Endothelial cell of umbilical vein (primary cell): ENCODE measurements around the gene PPIE. TPM values are rescaled to one million over a fixed set of nuclear protein-coding genes. Genes with fewer than 3 reads are reported as not detected.

Experiments used
- BruUV-seq: library from RNA; stranded (reverse); fragments of 400-500 nt; replicated peaks from 2 replicates; lab custom pipeline; 2021; lab: Mats Ljungman, UMichigan
- CTCF ChIA-PET: fragments of 300-600, 350-600 bp; sonication (Branson Sonifier 250); formaldehyde crosslinking; loops from one replicate; lab custom pipeline; 2021; ENCODE audit warnings: antibody characterized with exemption, inconsistent platforms; lab: Charles Lee
- POLR2A ChIA-PET: fragments of 300-600, 350-600 bp; sonication (Branson Sonifier 250); formaldehyde crosslinking; loops from one replicate; lab custom pipeline; 2021; ENCODE audit warnings: antibody characterized with exemption, inconsistent platforms; lab: Charles Lee
- DNase-seq: peaks from one replicate; pipeline ENCODE4 v3.0.0-alpha.2; 2011; ENCODE audit warnings: low read depth, low spot score
- FAIRE-seq: peaks from 2 replicates; lab custom pipeline; 2011; peaks lifted over from hg19 to GRCh38; lab: Jason Lieb, UNC
- H2AFZ ChIP-seq: 2 replicates; pipeline ENCODE4 v1.6.0; 2012; ENCODE audit warnings: low read depth, low read length, control low read depth, inconsistent platforms
- H3K27ac ChIP-seq: 2 replicates; pipeline ENCODE4 v1.5.1; 2011; ENCODE audit warnings: low read depth, mild to moderate bottlenecking, control low read depth, low read length, moderate library complexity; ENCODE audit not compliant: insufficient read depth
- H3K27me3 ChIP-seq, 2 experiments: 2 replicates each; pipeline versions ENCODE4 v1.6.0 to v1.6.1; 2011; ENCODE audit warnings: low read length in 2 of 2, mixed read lengths in 1 of 2; ENCODE audit not compliant: control insufficient read depth in 2 of 2, insufficient read depth in 2 of 2
- H3K36me3 ChIP-seq, 2 experiments: 2 replicates in 1 of 2; 3 replicates in 1 of 2; pipeline ENCODE4 v1.5.1; 2011; ENCODE audit warnings: low read length in 2 of 2, mild to moderate bottlenecking in 1 of 2, moderate library complexity in 1 of 2; ENCODE audit not compliant: control insufficient read depth in 2 of 2, insufficient read depth in 2 of 2; ENCODE audit errors: extremely low read depth in 1 of 2
- H3K4me1 ChIP-seq: 3 replicates; pipeline ENCODE4 v1.5.1; 2011; ENCODE audit warnings: mild to moderate bottlenecking, low read length; ENCODE audit not compliant: control insufficient read depth, insufficient read depth; ENCODE audit errors: extremely low read depth
- H3K4me2 ChIP-seq: 2 replicates; pipeline ENCODE4 v1.6.1; 2011; ENCODE audit warnings: low read length, control low read depth, mixed read lengths; ENCODE audit not compliant: insufficient read depth
- H3K4me3 ChIP-seq, 3 experiments: fragments of 200-600 bp in 1 of 3; sonication (generic), shearing (Covaris generic) in 1 of 3; replicated peaks in 1 of 3; 2 replicates each; pipeline ENCODE4 v1.5.1; 2011 to 2016; ENCODE audit warnings: control low read depth in 3 of 3, low read length in 3 of 3, mild to moderate bottlenecking in 2 of 3, inconsistent platforms in 1 of 3, low read depth in 1 of 3, moderate library complexity in 1 of 3; ENCODE audit not compliant: insufficient read depth in 1 of 3
- H3K79me2 ChIP-seq: 2 replicates; pipeline ENCODE4 v1.6.0; 2012; ENCODE audit warnings: low read length, inconsistent platforms; ENCODE audit not compliant: control insufficient read depth, insufficient read depth
- H3K9ac ChIP-seq: replicated peaks from 2 replicates; pipeline ENCODE3; 2011; ENCODE audit warnings: low read length, control low read depth; ENCODE audit not compliant: insufficient read depth; ENCODE audit errors: extremely low read depth
- H3K9me1 ChIP-seq: replicated peaks from 3 replicates; pipeline ENCODE4 v1.6.0; 2011; ENCODE audit warnings: mild to moderate bottlenecking, low read length; ENCODE audit not compliant: control insufficient read depth, insufficient read depth; ENCODE audit errors: extremely low read depth
- H3K9me3 ChIP-seq: replicated peaks from 2 replicates; pipeline ENCODE4 v1.5.1; 2012; ENCODE audit warnings: low read length, inconsistent platforms; ENCODE audit not compliant: control insufficient read depth, insufficient read depth
- H4K20me1 ChIP-seq: replicated peaks from 2 replicates; pipeline ENCODE3; 2011; ENCODE audit warnings: mild to moderate bottlenecking, low read length; ENCODE audit not compliant: control insufficient read depth, insufficient read depth; ENCODE audit errors: extremely low read depth
- CTCF ChIP-seq, 2 donors: IDR thresholded peaks; 1 replicate in 1 of 2; 2 replicates in 1 of 2; pipeline ENCODE4 v1.5.1; 2011; ENCODE audit warnings: low read length in 2 of 2, mild to moderate bottlenecking in 2 of 2, moderate library complexity in 2 of 2, control low read depth in 1 of 2, inconsistent platforms in 1 of 2, low read depth in 1 of 2; ENCODE audit not compliant: insufficient read depth in 1 of 2; ENCODE audit errors: extremely low read depth in 1 of 2
- EZH2 ChIP-seq: IDR thresholded peaks from 2 replicates; pipeline ENCODE4 v1.6.1; 2012; ENCODE audit warnings: borderline replicate concordance, low read depth, mild to moderate bottlenecking, moderate library complexity, low read length, inconsistent platforms; ENCODE audit not compliant: severe bottlenecking
- FOS ChIP-seq: IDR thresholded peaks from 2 replicates; pipeline ENCODE4 v1.6.1; 2011; ENCODE audit warnings: mild to moderate bottlenecking, low read length, moderate library complexity, borderline replicate concordance; ENCODE audit not compliant: insufficient read depth
- GATA2 ChIP-seq: IDR thresholded peaks from 2 replicates; pipeline ENCODE4 v1.7.0; 2011; ENCODE audit warnings: low read depth, mild to moderate bottlenecking, moderate library complexity, mixed read lengths, low read length; ENCODE audit not compliant: insufficient read length, insufficient read depth
- JUN ChIP-seq: IDR thresholded peaks from 2 replicates; pipeline ENCODE4 v1.6.1; 2011; ENCODE audit warnings: borderline replicate concordance, low read depth; ENCODE audit not compliant: insufficient read length, insufficient read depth
- MAX ChIP-seq: IDR thresholded peaks from 2 replicates; pipeline ENCODE4 v1.6.1; 2011; ENCODE audit not compliant: insufficient read depth, insufficient read length
- MYC ChIP-seq: IDR thresholded peaks from one replicate; pipeline ENCODE4 v1.6.1; 2011; ENCODE audit warnings: mild to moderate bottlenecking, low read depth, low read length
- POLR2A ChIP-seq: IDR thresholded peaks from 2 replicates; pipeline ENCODE4 v1.6.1; 2012; ENCODE audit warnings: low read depth, mild to moderate bottlenecking, control low read depth, low read length
- POLR2AphosphoS5 ChIP-seq: IDR thresholded peaks from 2 replicates; pipeline ENCODE4 v1.6.1; 2012; ENCODE audit warnings: low read depth, mild to moderate bottlenecking, control low read depth, low read length, moderate library complexity; ENCODE audit not compliant: insufficient read depth
- dilution Hi-C: fragments of 300-500 bp; cut with MboI; formaldehyde crosslinking; loops from one replicate; pipeline ENCODE4 v1.15.0; 2019; ENCODE audit warnings: low sequenced_read_pairs; ENCODE audit not compliant: extremely low pct_ligation_motif_present
- intact Hi-C: fragments of 100-400 bp; cut with micrococcal nuclease; formaldehyde crosslinking; loops from one replicate; pipeline ENCODE4 v1.10.0; 2022
- polyA plus RNA-seq, 4 experiments: library from polyadenylated mRNA; depleted of rRNA in 3 of 4; stranded (reverse) in 3 of 4; unstranded in 1 of 4; fragments of >200 nt; gene quantifications; 2 replicates each; pipeline versions ENCODE4 v1.2.1 to v1.2.3, GENCODE V29; 2011 to 2012; ENCODE audit warnings: missing spikeins in 1 of 4
- total RNA-seq: library from RNA; stranded (reverse); gene quantifications from 2 replicates; pipeline ENCODE4 v1.2.3, GENCODE V29; 2021

Gene PPIE
- total and polyA plus RNA-seq, 2 donors (not counting 3 experiments of a cell fraction or from before 2014, with no cell fraction given), result 44.4 to 74.9 TPM

- dilution Hi-C loops, result no loop called here
- Histone ChIP-seq H4K20me1 (no peaks in the 10 kb centered on the region), H3K9me3 (no peaks in the 10 kb centered on the region), H3K4me3 (no peak overlapping the region), H3K9ac (no peak overlapping the region), H3K4me1 (no peaks in the 10 kb centered on the region), H3K27me3 (peaks cover 41% of the 10 kb centered on the region in 2 experiments), H3K36me3 (no peaks in the 10 kb centered on the region), H3K9me1 (no peaks in the 10 kb centered on the region), H3K27ac (no peak overlapping the region), H2AFZ (no peak overlapping the region), H3K4me2 (no peak overlapping the region), H3K79me2 (no peaks in the 10 kb centered on the region)
- FAIRE-seq (no peak), DNase-seq (no peak)
- ChIA-PET POLR2A (no interaction called here), CTCF (interaction anchor here (1.0 kb wide), 1 partner anchor 17 kb away, joined by 4 read pairs; no protein-coding TSS in a partner anchor)
- no TSS peak for BruUV-seq
- intact Hi-C loops, result no loop called here
- TF ChIP-seq MAX, result no peak
- no peak for TF ChIP-seq FOS
- no peak for TF ChIP-seq GATA2
- TF ChIP-seq MYC, result no peak
- TF ChIP-seq POLR2A, result no peak
- no peak for TF ChIP-seq POLR2AphosphoS5
- no peak for TF ChIP-seq CTCF (IDR thresholded peaks at IDR 0.05; ENCODE audit: extremely low read depth in 1 of 2, insufficient read depth in 1 of 2, low read depth in 1 of 2, low read length in 2 of 2)
- no peak for TF ChIP-seq EZH2
- TF ChIP-seq JUN, result no peak
Measured at GRCh38 chr1:39698568-39698967, 40.1 kb upstream of the PPIE start.
